T-helper 1 cell treated with Interleukin-12 subunit alpha and Interleukin-12 subunit beta and Interleukin-4 antibody, amounts not matched to agents 30 μg/mL and 1 μg/mL, for 36 hours (primary cell): ENCODE measurements around the gene SHC3.

Experiments used
- H3K27ac Mint-ChIP-seq: one replicate; pipeline ENCODE4 v1.8.0; 2021; ENCODE audit warnings: mild to moderate bottlenecking, mixed read lengths
- H3K27me3 Mint-ChIP-seq: one replicate; pipeline ENCODE4 v1.8.0; 2021; ENCODE audit warnings: low read depth, mixed read lengths
- H3K36me3 Mint-ChIP-seq: one replicate; pipeline ENCODE4 v1.8.0; 2021; ENCODE audit warnings: low read depth, mixed read lengths
- H3K4me1 Mint-ChIP-seq: one replicate; pipeline ENCODE4 v1.8.0; 2021; ENCODE audit warnings: low read depth, mixed read lengths
- H3K4me3 Mint-ChIP-seq: one replicate; pipeline ENCODE4 v1.8.0; 2021; ENCODE audit warnings: mild to moderate bottlenecking, moderate library complexity, mixed read lengths
- H3K9me3 Mint-ChIP-seq: one replicate; pipeline ENCODE4 v1.8.0; 2021; ENCODE audit warnings: mixed read lengths

Gene SHC3

DNA sequence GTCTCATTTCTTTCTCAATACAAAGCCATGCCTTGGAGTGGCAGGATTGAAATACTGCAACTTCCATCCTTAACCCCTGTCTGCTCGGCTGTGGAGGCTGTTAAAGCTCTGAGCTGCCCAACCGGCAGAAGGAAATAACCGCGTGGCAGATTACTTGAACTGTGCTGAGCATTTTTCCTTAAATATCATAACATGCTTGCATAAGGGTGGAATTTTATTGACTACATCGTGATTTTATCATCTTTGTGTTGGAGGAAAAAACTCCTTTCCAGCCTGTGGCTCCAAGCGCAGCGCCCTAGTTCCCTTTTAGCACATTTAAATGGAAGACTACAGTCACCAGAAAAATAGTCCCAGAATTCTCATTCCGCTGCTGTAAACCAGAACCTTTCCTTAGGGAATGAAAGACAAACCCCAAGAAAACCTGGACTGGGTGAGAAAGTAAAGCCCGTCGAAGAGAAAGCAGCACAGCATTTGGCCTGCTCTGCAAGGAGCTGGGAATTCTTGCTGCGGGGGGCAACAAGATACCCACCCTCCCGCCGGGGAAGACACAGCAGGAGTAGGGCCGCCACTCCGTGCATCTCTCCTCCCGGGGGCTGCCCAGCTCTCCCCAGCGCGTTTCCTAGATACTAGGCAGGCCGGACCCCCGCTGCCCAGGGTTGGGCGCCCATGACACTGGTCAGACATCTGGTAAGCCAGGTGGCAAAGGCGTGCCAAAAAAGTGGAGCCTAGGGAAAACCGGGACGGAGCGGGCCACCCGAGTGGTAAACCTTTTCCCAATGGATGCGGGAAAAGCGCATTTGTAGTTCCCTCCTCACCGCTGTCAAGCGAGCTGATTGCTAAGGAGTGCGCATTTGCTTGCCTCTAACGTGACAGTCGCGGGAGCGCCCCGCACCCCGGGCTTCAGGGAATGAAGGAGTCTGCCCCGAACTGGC, 1.3 kb downstream of the SHC3 start:
- Mint-ChIP-seq H3K27ac (no peak overlapping the region), H3K36me3 (peaks cover 2% of the 10 kb centered on the region), H3K27me3 (peaks cover 75% of the 10 kb centered on the region), H3K9me3 (no peaks in the 10 kb centered on the region), H3K4me1 (peaks cover 11% of the 10 kb centered on the region), H3K4me3 (no peak overlapping the region)

DNA sequence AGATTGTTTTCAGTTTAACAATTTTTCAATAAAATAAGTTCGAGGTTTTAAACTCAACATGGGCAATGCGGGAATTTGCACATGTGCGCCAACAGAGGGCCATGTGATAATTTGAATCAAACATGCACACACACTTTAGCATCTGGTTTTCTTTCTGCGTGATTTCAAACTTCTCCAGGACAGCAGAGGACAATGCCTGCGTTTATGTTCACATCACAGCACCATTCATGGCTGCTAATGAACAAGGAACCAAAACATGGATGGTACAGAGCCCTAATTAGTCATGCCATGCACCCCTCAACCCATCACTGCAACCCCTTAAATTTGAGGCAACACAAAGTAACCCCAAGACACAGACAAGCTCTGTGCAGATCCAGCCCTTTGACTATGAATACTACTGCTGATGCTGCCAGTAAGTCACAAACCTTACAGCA, 2.8 kb downstream of the SHC3 start:
- Mint-ChIP-seq H3K27ac (no peak overlapping the region), H3K36me3 (peaks cover 2% of the 10 kb centered on the region), H3K9me3 (no peaks in the 10 kb centered on the region), H3K27me3 (peaks cover 67% of the 10 kb centered on the region), H3K4me3 (no peak overlapping the region), H3K4me1 (peaks cover 11% of the 10 kb centered on the region)

DNA sequence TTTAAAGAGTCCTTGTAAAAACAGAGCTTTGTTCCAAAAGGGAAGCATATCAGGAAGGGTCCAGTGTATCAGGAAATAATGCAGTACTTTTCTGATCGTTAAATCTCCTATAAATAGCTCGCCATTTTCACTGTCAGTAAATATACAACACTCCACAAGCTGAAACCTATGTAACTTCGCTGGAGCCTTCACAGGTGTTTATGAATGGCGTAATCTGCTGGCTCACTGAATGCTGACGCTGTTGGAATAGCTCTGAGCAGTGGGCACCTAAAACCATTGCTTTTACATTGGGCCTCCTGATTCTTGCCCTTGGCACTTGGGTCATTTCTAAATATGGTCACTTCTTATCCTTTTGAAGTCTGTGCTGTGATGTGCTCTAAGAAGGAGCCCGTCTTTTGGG, 4.3 kb downstream of the SHC3 start:
- no peak overlapping the region for H3K4me3 Mint-ChIP-seq
- no peaks in the 10 kb centered on the region for H3K9me3 Mint-ChIP-seq
- no peak overlapping the region for H3K27ac Mint-ChIP-seq
- peaks cover 51% of the 10 kb centered on the region for H3K27me3 Mint-ChIP-seq
- H3K4me1 Mint-ChIP-seq = peaks cover 5% of the 10 kb centered on the region
- peaks cover 2% of the 10 kb centered on the region for H3K36me3 Mint-ChIP-seq

DNA sequence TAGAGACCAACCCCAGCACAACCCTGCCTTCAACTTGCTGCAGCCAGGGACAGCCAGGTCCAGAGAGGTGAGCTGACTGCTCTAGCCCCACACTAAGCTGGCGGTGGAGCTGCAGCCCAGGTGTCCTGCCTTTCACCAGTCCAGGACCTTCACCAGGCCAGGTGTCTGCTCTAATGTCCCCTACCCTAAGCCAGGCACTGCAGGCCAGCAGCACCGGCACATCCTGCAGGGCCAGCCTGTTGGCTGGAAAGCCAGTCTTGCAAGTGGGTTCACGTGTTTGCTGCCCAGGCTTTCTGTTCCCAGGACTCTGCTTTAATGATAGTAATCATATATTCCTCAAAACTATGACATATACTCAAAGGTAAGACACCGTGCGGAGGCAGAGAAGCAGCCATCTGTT, 5.5 kb downstream of the SHC3 start:
- peaks cover 42% of the 10 kb centered on the region for H3K27me3 Mint-ChIP-seq
- H3K36me3 Mint-ChIP-seq = no peaks in the 10 kb centered on the region
- no peaks in the 10 kb centered on the region for H3K4me1 Mint-ChIP-seq
- no peak overlapping the region for H3K27ac Mint-ChIP-seq
- H3K4me3 Mint-ChIP-seq = no peak overlapping the region
- no peaks in the 10 kb centered on the region for H3K9me3 Mint-ChIP-seq

DNA sequence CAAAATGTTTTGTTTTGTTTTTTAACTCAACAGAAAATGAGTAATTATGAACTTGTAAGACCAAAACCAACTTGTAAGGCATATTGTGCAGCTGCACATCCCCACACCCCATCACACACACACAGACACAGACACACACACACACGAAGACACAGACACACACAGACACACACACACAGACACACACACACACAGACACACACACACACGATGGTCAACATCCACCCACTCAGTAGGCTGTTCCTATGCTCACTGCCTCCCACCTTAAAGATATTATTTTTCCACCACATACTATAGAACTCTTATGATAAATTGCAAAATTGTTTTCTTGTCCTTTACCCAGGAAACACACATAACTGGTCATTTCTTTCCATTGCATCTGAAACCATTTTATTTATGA, 6.2 kb downstream of the SHC3 start:
- Mint-ChIP-seq H3K9me3 (no peaks in the 10 kb centered on the region), H3K4me3 (no peak overlapping the region), H3K27me3 (peaks cover 40% of the 10 kb centered on the region), H3K4me1 (no peaks in the 10 kb centered on the region), H3K27ac (no peak overlapping the region), H3K36me3 (no peaks in the 10 kb centered on the region)

DNA sequence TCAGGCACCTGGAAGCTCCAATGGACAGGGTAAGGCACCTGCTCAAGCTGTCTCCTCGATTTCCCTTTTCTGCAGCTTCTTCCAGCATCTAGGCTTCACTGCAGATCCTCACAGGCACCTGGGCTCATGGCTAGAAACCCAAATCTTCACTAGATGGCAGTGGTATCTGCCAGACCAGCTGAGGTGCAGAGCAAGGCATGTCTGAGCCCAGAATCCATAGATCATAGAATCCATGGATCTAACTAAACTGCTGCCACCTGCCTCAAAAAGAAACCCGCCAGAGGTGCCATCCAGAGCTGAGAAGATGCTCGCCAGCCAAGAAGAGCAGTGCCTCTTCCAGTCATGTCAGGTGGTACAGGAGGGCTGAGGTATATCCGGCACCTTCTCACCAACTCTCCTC, 6.9 kb downstream of the SHC3 start:
- Mint-ChIP-seq H3K36me3 (no peaks in the 10 kb centered on the region), H3K27me3 (peaks cover 33% of the 10 kb centered on the region), H3K9me3 (no peaks in the 10 kb centered on the region), H3K27ac (no peak overlapping the region), H3K4me1 (no peaks in the 10 kb centered on the region), H3K4me3 (no peak overlapping the region)

DNA sequence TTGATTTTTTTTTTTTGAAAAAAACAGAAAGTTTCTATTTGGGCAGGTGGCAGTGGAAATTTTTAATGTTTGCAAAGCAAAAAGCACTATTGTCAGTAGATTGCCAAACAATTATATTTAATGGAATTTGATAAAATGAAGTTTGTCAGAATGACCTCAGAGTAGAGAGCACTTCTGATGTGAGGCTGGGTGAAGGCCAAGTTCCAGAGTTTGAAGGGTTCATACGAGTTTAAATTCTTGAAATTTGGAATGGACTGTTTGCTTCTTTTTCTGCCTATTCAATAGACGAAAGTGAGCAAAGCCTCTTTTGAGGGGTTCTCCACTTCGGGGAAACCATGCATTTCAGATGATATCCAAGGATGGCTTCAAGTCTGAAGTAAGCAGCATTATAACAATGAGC, 7.4 kb downstream of the SHC3 start:
- Mint-ChIP-seq H3K36me3 (no peaks in the 10 kb centered on the region), H3K27ac (no peak overlapping the region), H3K4me3 (no peak overlapping the region), H3K4me1 (no peaks in the 10 kb centered on the region), H3K9me3 (no peaks in the 10 kb centered on the region), H3K27me3 (peaks cover 31% of the 10 kb centered on the region)

DNA sequence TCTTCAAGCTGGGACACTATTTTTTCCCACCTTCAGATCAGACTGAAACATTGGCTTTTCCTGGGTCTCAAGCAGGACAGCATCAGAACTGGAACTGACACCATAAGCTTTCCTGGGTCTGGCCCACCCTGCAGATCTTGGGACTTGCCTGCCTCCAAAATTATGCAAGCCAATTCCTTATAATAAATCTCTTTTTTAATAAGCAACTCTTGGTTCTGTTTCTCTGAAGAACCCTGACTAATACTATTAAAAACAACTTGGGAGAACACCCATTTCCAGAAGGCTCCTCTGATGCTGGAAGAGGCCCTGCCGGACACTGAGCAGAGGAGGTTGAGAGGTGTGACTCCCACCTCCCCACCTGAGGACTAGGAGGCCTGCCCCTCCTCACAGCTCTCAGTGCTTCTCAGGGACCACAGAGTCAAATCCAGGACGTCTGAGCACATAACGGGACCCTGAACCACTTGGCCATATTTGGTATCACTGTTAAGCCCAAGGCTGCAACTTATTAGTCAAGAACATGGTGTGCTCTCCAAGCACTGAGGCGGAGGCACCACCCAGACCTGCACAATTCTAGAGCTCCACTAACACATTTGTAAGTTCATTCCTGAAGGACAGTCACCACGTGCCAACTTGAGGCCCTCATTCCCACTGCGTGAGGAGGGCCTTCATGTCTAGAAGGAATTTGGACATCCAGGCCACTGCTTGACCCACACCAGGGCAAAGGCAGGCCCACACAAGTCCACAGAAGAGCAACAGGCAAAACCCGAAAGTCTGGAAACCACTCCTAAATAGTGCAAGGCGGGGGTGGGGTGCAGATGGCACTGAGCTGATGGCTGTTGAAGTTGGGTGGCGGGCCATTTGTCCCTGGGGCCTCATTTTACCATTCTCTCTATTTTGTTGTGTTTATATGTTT, 9.5 kb downstream of the SHC3 start:
- Mint-ChIP-seq H3K4me3 (no peak overlapping the region), H3K27me3 (peaks cover 20% of the 10 kb centered on the region), H3K9me3 (no peaks in the 10 kb centered on the region), H3K27ac (no peak overlapping the region), H3K36me3 (no peaks in the 10 kb centered on the region), H3K4me1 (no peaks in the 10 kb centered on the region)

DNA sequence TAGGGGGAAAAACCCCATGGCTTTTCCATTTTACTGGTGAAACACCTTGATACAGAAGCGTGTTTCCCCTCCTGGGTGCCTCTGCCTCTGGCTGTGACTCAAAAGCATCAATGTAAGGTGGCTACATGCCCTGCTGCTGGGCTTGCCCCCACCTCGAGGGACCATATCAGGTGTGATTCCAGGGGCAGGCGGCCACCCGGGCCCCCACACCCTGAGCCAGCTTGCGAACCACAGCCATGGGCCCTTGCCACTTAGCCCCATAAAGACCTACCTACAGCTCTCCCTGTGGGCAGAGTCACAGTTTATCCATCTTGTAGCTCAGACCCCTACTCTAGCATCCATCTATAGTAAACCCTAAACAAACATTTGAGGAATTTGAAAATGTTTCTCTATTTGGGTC, 10.8 kb downstream of the SHC3 start:
- H3K36me3 Mint-ChIP-seq = no peaks in the 10 kb centered on the region
- peaks cover 14% of the 10 kb centered on the region for H3K27me3 Mint-ChIP-seq
- H3K9me3 Mint-ChIP-seq = no peaks in the 10 kb centered on the region
- H3K27ac Mint-ChIP-seq = no peak overlapping the region
- H3K4me3 Mint-ChIP-seq = no peak overlapping the region
- H3K4me1 Mint-ChIP-seq = no peaks in the 10 kb centered on the region

DNA sequence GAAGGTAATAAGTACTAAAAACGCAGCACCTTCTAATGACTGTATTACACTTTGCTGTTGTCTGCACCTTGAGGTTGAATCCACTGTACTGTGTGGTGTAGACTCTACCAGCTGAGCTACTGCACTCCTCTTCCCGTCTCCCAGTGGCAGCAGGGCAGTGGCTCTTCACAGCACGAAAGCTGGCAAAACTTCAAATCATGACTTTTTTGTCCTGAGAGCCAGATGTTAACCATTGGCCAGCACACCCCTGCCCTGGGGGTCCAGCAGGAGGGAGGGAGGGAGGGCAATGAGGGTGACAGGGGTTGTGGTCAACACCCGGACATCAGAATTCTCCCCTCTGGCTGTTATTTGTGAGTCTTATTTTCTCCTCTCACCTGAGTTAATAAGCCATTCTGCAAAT, 11.8 kb downstream of the SHC3 start:
- Mint-ChIP-seq H3K27ac (no peak overlapping the region), H3K4me1 (no peaks in the 10 kb centered on the region), H3K4me3 (no peak overlapping the region), H3K27me3 (peaks cover 10% of the 10 kb centered on the region), H3K9me3 (no peaks in the 10 kb centered on the region), H3K36me3 (no peaks in the 10 kb centered on the region)

DNA sequence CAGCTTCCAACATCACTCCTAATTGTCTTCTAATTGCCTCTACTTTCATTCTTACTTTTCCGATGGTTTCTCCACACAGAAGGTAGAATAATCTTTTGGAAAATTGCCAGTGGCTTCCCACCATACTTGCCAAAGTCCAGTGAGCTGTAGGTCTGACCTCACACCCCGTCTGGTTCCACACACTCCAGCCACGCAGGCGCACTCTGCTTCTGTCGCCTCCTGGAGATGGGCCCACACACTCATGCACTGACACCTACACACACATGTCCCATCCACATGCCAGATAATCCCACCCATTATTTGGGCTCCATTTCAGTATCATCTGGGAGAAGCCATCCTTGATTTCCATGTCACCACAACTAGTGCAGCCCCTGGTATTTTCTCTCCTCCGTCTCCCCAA, 12.7 kb downstream of the SHC3 start:
- peaks cover 15% of the 10 kb centered on the region for H3K27me3 Mint-ChIP-seq
- H3K4me3 Mint-ChIP-seq = no peak overlapping the region
- no peaks in the 10 kb centered on the region for H3K9me3 Mint-ChIP-seq
- H3K36me3 Mint-ChIP-seq = no peaks in the 10 kb centered on the region
- no peak overlapping the region for H3K27ac Mint-ChIP-seq
- no peaks in the 10 kb centered on the region for H3K4me1 Mint-ChIP-seq

DNA sequence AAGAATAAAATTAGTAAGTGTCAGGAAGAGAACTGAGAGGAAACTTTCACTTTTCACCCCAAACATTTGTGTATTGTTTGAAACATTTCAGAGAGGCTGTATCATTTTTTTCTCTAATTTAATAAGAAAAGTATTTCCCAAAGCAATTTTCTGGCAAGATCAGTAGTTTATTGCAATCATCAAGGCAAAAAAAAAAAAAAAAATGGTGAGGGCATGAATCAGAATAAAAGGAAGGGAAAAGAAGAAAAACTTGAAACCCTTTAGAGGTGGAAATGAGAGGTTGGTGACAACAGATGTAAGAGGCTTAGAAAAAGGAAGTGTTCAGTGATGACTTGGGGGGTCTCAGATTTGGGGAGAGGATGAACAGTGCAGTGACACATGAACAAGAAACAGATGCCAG, 13.3 kb downstream of the SHC3 start:
- H3K4me1 Mint-ChIP-seq = no peaks in the 10 kb centered on the region
- peaks cover under 1% of the 10 kb centered on the region for H3K9me3 Mint-ChIP-seq
- H3K27ac Mint-ChIP-seq = no peak overlapping the region
- peaks cover 16% of the 10 kb centered on the region for H3K27me3 Mint-ChIP-seq
- no peak overlapping the region for H3K4me3 Mint-ChIP-seq
- no peaks in the 10 kb centered on the region for H3K36me3 Mint-ChIP-seq

DNA sequence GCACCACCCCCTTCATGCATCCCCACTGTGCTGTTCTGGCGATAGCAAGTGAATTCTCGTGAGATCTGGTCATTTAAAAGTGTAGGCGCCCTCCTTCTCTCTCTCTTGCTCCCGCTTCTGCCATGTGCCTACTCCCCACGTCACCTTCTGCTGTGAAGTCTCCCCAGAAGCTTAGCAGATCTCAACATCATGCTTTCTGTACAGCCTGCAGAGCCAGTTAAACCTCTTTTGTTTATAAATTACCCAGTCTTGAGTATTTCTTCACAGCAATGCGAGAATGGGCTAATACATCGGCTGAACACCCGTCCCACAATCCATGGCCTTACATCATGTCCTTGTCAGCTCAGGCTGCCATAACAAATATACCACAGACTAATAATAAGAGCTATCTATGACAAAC, 17.4 kb downstream of the SHC3 start:
- H3K4me3 Mint-ChIP-seq = no peak overlapping the region
- H3K4me1 Mint-ChIP-seq = no peaks in the 10 kb centered on the region
- H3K9me3 Mint-ChIP-seq = peaks cover 5% of the 10 kb centered on the region
- H3K27me3 Mint-ChIP-seq = peaks cover 43% of the 10 kb centered on the region
- no peak overlapping the region for H3K27ac Mint-ChIP-seq
- no peaks in the 10 kb centered on the region for H3K36me3 Mint-ChIP-seq

DNA sequence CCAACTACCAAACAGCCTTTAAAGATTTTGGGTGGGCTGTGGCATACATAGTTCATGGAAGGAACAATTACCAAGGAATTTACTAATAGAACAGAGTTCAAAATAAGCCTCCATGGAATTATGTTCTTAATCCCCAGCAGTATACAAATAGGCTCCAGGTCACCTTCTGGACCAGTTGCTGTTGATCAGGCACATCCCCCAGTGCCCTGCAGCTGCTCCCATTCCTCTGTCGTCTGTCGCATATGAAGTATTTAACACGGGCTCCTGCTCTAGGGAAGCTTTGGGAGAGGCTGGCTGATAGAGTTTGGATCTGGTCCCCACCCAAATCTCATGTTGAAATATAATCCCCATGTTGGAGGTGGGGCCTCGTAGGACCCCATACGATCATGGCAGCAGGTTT, 17.8 kb downstream of the SHC3 start:
- Mint-ChIP-seq H3K36me3 (no peaks in the 10 kb centered on the region), H3K9me3 (peaks cover 5% of the 10 kb centered on the region), H3K4me3 (no peak overlapping the region), H3K27ac (no peak overlapping the region), H3K4me1 (no peaks in the 10 kb centered on the region), H3K27me3 (peaks cover 45% of the 10 kb centered on the region)
